Measurements from ENCODE around the gene RHOV. TPM values are rescaled to one million over a fixed set of nuclear protein-coding genes. Genes with fewer than 3 reads are reported as not detected.

RHOV gene
- total RNA-seq, 1 donor from 2014 or later: not detected

- no peak for DNase-seq (ENCODE audit: low spot score in 2 of 2)
- Histone ChIP-seq H3K4me3 (no peak overlapping the region), H3K27me3 (no peaks in the 10 kb centered on the region), H3K9me3 (no peaks in the 10 kb centered on the region), H3K27ac (no peak overlapping the region), H3K36me3 (peaks cover 0 to 9% of the 10 kb centered on the region in 2 donors), H3K4me1 (peaks cover 0 to 13% of the 10 kb centered on the region in 2 donors)
- intact Hi-C loops (cut with DNase I): loop anchor here (5.0 kb wide), 2 partner anchors 225 to 300 kb away; partner anchors contain the start of genes INO80 and KNL1
- peak; percentile 22 to 62 (median 55) for TF ChIP-seq CTCF (IDR thresholded peaks at IDR 0.05)
Observed at GRCh38 chr15:40891810-40892446, 17.9 kb upstream of the RHOV start.

GRCh38 chr15:40891138-40891537 lies 17.1 kb upstream of the RHOV start:
- H3K27ac ChIP-seq: no peak overlapping the region
- DNase-seq (ENCODE audit: low spot score in 2 of 2): no peak
- peaks cover 0 to 1% of the 10 kb centered on the region in 2 donors for H3K36me3 ChIP-seq
- TF ChIP-seq CTCF (IDR thresholded peaks at IDR 0.05): no peak
- intact Hi-C loops (cut with DNase I): loop anchor here (5.0 kb wide), 2 partner anchors 226 to 299 kb away; partner anchors contain the start of genes INO80 and KNL1
- peaks cover 0 to 13% of the 10 kb centered on the region in 2 donors for H3K4me1 ChIP-seq
- H3K4me3 ChIP-seq: no peak overlapping the region
- H3K9me3 ChIP-seq: no peaks in the 10 kb centered on the region
- H3K27me3 ChIP-seq: no peaks in the 10 kb centered on the region

- intact Hi-C loops (cut with DNase I): no loop called here
- H3K4me1 ChIP-seq: peaks cover 0 to 5% of the 10 kb centered on the region in 2 donors
- TF ChIP-seq CTCF (IDR thresholded peaks at IDR 0.05): no peak
- H3K36me3 ChIP-seq: no peaks in the 10 kb centered on the region
- no peak overlapping the region for H3K27ac ChIP-seq
- H3K27me3 ChIP-seq: no peaks in the 10 kb centered on the region
- no peak overlapping the region for H3K4me3 ChIP-seq
- no peak for DNase-seq (ENCODE audit: low spot score in 2 of 2)
- H3K9me3 ChIP-seq: no peaks in the 10 kb centered on the region
Observed at GRCh38 chr15:40889112-40889511, 15.1 kb upstream of the RHOV start.

- intact Hi-C loops (cut with DNase I): no loop called here
- DNase-seq (ENCODE audit: low spot score in 2 of 2): no peak
- no peak for TF ChIP-seq CTCF (IDR thresholded peaks at IDR 0.05)
- Histone ChIP-seq H3K9me3 (no peaks in the 10 kb centered on the region), H3K36me3 (no peaks in the 10 kb centered on the region), H3K27me3 (no peaks in the 10 kb centered on the region), H3K4me3 (no peak overlapping the region), H3K4me1 (no peaks in the 10 kb centered on the region), H3K27ac (no peak overlapping the region)
Observed at GRCh38 chr15:40886586-40886985, 12.6 kb upstream of the RHOV start.

- no peaks in the 10 kb centered on the region for H3K9me3 ChIP-seq
- no peak overlapping the region for H3K27ac ChIP-seq
- TF ChIP-seq CTCF (IDR thresholded peaks at IDR 0.05): no peak
- no peaks in the 10 kb centered on the region for H3K36me3 ChIP-seq
- no peaks in the 10 kb centered on the region for H3K4me1 ChIP-seq
- intact Hi-C loops (cut with DNase I): no loop called here
- DNase-seq (ENCODE audit: low spot score in 2 of 2): no peak
- H3K4me3 ChIP-seq: no peak overlapping the region
- H3K27me3 ChIP-seq: no peaks in the 10 kb centered on the region
Observed at GRCh38 chr15:40881351-40881750, 7.3 kb upstream of the RHOV start.

Measured in ascending aorta (tissue), 2 donors.